Measurements from ENCODE around the gene FARP1. TPM values are rescaled to one million over a fixed set of nuclear protein-coding genes. Genes with fewer than 3 reads are reported as not detected.
A peak's percentile ranks its signal among the peaks of the same experiment; 100 is the strongest.

FARP1 gene
- total and polyA plus RNA-seq, 2 of the 13 experiments (the other 11 are each of a cell fraction or from before 2014, with no cell fraction given) = 70.6 to 126 TPM

DNA sequence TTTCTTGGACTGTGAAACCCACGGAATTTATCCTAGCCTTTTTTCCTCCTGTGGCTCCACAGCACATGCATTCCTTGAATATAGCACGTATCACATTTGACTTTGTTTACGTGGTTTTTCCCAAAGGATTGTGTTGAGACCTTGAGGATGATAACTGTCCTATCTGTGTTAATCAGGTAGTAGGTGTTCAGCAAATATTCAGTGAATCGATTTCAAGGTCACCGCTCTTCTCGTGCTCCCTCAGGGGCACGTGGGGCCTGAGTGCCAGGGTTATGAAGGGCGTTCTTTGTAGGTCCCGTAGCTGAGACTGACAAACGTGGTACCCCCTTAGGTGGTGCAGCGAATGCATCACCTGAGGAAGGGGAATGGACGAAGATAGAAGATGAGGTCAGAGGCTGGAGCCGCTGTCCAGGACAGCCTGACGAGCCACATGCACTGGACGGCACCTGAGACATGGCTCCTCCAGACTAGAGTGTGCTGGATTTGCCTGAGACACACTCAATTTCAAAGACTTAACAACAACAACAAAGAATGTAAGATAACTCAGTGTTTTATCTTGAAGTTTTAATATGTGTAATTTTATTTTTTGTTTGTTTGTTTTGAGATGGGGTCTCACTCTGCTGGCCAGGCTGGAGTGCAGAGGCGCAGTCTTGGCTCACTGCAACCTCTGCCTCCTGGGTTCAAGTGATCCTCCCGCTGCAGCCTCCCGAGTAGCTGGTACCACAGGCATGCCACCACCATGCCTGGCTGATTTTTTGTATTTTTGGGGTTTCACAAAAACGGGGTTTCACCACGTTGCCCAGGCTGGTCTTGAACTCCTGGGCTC is 165.4 kb downstream of the FARP1 start (continued):
- TF ChIP-seq ZNF407 (CRISPR knock-in tag; IDR thresholded peaks at IDR 0.05; ENCODE audit: not compliant biosample characterization) (no peak), ZBTB1 (CRISPR knock-in tag; IDR thresholded peaks at IDR 0.05; ENCODE audit: borderline replicate concordance) (no peak), HNRNPUL1 (IDR thresholded peaks at IDR 0.05; ENCODE audit: low read depth, low read length) (no peak), ZBTB21 (CRISPR knock-in tag; IDR thresholded peaks at IDR 0.05) (no peak), AHR (CRISPR knock-in tag; IDR thresholded peaks at IDR 0.05) (no peak), ASH2L (IDR thresholded peaks at IDR 0.05; ENCODE audit: insufficient read length, low read depth, low read length) (no peak), ATF7 (IDR thresholded peaks at IDR 0.05) (no peak), ATF7 (CRISPR knock-in tag; IDR thresholded peaks at IDR 0.05) (no peak), MAF1 (CRISPR knock-in tag; IDR thresholded peaks at IDR 0.05; ENCODE audit: borderline replicate concordance) (no peak), ZNF564 (CRISPR knock-in tag; IDR thresholded peaks at IDR 0.05) (no peak), ZNF598 (CRISPR knock-in tag; IDR thresholded peaks at IDR 0.05; ENCODE audit: borderline replicate concordance) (0 out of 2 replicates have a peak, but pooled peaks have one; percentile 57), ZNF274 (CRISPR knock-in tag; IDR thresholded peaks at IDR 0.05) (no peak), BORCS8-MEF2B (CRISPR knock-in tag; IDR thresholded peaks at IDR 0.05) (no peak), GABPB1 (CRISPR knock-in tag; IDR thresholded peaks at IDR 0.05) (no peak), FOXO4 (CRISPR knock-in tag; conservative IDR thresholded peaks at IDR 0.05) (no peak), USF2 (IDR thresholded peaks at IDR 0.05; ENCODE audit: low read depth, low read length) (no peak), USF2 (CRISPR knock-in tag; IDR thresholded peaks at IDR 0.05; ENCODE audit: borderline replicate concordance) (peak; percentile 44; the same call in 1 of the 2 replicates), SOX5 (CRISPR knock-in tag; IDR thresholded peaks at IDR 0.05; ENCODE audit: borderline replicate concordance) (peak; percentile 69; the same call in 1 of the 2 replicates)

Measured in HepG2 (cell line).